Naive thymus-derived CD4-positive, alpha-beta T cell (primary cell): ENCODE results near the gene P2RX1. TPM values are rescaled to one million over a fixed set of nuclear protein-coding genes. Genes with fewer than 3 reads are reported as not detected.

ENCODE experiments used
- ATAC-seq: fragments of 150-1000 bp; cut with Tn5 transposase; 2 replicates; pipeline ENCODE4 v1.10.0; 2021; ENCODE audit warnings: mild to moderate bottlenecking, moderate library complexity
- CTCF ChIA-PET: fragments of 350-600 bp; sonication (Branson Sonifier 250); formaldehyde crosslinking; loops from one replicate; lab custom pipeline; 2021; ENCODE audit warnings: antibody characterized with exemption; lab: Charles Lee
- POLR2A ChIA-PET: fragments of 350-600 bp; sonication (Branson Sonifier 250); formaldehyde crosslinking; loops from one replicate; lab custom pipeline; 2021; ENCODE audit warnings: antibody characterized with exemption, inconsistent platforms; lab: Charles Lee
- DNase-seq, 9 donors: peaks; one replicate each; pipeline versions ENCODE4 v3.0.0 to v3.0.0-alpha.2; 2020 to 2022; ENCODE audit warnings: mixed read lengths in 1 of 9
- H3K27ac ChIP-seq: one replicate; pipeline ENCODE4 v1.7.0; 2013; ENCODE audit warnings: mild to moderate bottlenecking, low read depth, low read length, moderate library complexity
- H3K27me3 ChIP-seq, 2 donors: one replicate each; pipeline ENCODE4 v1.7.0; 2013; ENCODE audit warnings: low read length in 2 of 2, mild to moderate bottlenecking in 2 of 2, moderate library complexity in 2 of 2; ENCODE audit not compliant: control insufficient read depth in 2 of 2, insufficient read depth in 2 of 2
- H3K36me3 ChIP-seq, 3 experiments: 1 replicate in 2 of 3; 2 replicates in 1 of 3; pipeline ENCODE4 v1.7.0; 2013; ENCODE audit warnings: low read length in 3 of 3, mild to moderate bottlenecking in 3 of 3, moderate library complexity in 1 of 3; ENCODE audit not compliant: insufficient read depth in 3 of 3, control insufficient read depth in 2 of 3
- H3K4me1 ChIP-seq, 2 donors: one replicate each; pipeline ENCODE4 v1.7.0; 2013; ENCODE audit warnings: low read length in 2 of 2, mild to moderate bottlenecking in 2 of 2, moderate library complexity in 1 of 2; ENCODE audit not compliant: control insufficient read depth in 2 of 2, insufficient read depth in 2 of 2
- H3K4me3 ChIP-seq: 2 replicates; pipeline ENCODE4 v1.7.0; 2013; ENCODE audit warnings: mild to moderate bottlenecking, low read length
- H3K9me3 ChIP-seq, 3 experiments: 1 replicate in 2 of 3; 2 replicates in 1 of 3; pipeline ENCODE4 v1.7.0; 2013; ENCODE audit warnings: low read length in 3 of 3; ENCODE audit not compliant: control insufficient read depth in 2 of 3
- H3K27ac Mint-ChIP-seq, 9 donors: one replicate each; pipeline ENCODE4 v1.8.0; 2020 to 2022; ENCODE audit warnings: mixed read lengths in 9 of 9, mild to moderate bottlenecking in 8 of 9, moderate library complexity in 5 of 9, inconsistent platforms in 2 of 9
- H3K27me3 Mint-ChIP-seq, 5 donors: one replicate each; pipeline ENCODE4 v1.8.0; 2021 to 2022; ENCODE audit warnings: mixed read lengths in 5 of 5, mild to moderate bottlenecking in 1 of 5
- H3K36me3 Mint-ChIP-seq, 5 donors: one replicate each; pipeline ENCODE4 v1.8.0; 2020 to 2022; ENCODE audit warnings: mixed read lengths in 5 of 5, mild to moderate bottlenecking in 3 of 5, inconsistent platforms in 1 of 5
- H3K4me1 Mint-ChIP-seq, 7 donors: one replicate each; pipeline ENCODE4 v1.8.0; 2020 to 2022; ENCODE audit warnings: mixed read lengths in 7 of 7, mild to moderate bottlenecking in 3 of 7, inconsistent platforms in 1 of 7
- H3K4me3 Mint-ChIP-seq, 10 donors: one replicate each; pipeline ENCODE4 v1.8.0; 2020 to 2022; ENCODE audit warnings: mild to moderate bottlenecking in 10 of 10, mixed read lengths in 10 of 10, moderate library complexity in 6 of 10, inconsistent platforms in 2 of 10
- H3K9me3 Mint-ChIP-seq, 11 donors: one replicate each; pipeline ENCODE4 v1.8.0; 2020 to 2022; ENCODE audit warnings: mixed read lengths in 11 of 11, mild to moderate bottlenecking in 4 of 11, inconsistent platforms in 1 of 11, moderate library complexity in 1 of 11
- intact Hi-C, 2 donors: fragments of 100-400 bp; cut with micrococcal nuclease; formaldehyde crosslinking; loops; one replicate each; pipeline ENCODE4 v1.15.1; 2023
- polyA plus RNA-seq, 2 donors: library from polyadenylated mRNA; unstranded; fragments of 300-500 nt; fragmentation: Illumina TruSeq; gene quantifications; one replicate each; pipeline ENCODE4 v1.2.3, GENCODE V29; 2021
- total RNA-seq, 6 experiments: library from RNA in 5 of 6; stranded (reverse) in 5 of 6; gene quantifications; 1 replicate in 5 of 6; 2 replicates in 1 of 6; pipeline ENCODE4 v1.2.3 and lab custom pipeline; 2021 to 2026

The P2RX1 gene
- total and polyA plus RNA-seq, 7 experiments from 2014 or later, result 0.27 to 53.7 (median 2.7) TPM; not detected in 3

- ChIA-PET CTCF (no interaction called here), POLR2A (interaction anchor here (0.7 kb wide), 1 partner anchor 1033 kb away, joined by 3 read pairs; no protein-coding TSS in a partner anchor)
- Histone ChIP-seq H3K4me3 (no peak overlapping the region), H3K9me3 (no peaks in the 10 kb centered on the region), H3K4me1 (no peaks in the 10 kb centered on the region), H3K36me3 (peaks cover 0 to 60% (median 24%) of the 10 kb centered on the region in 3 experiments), H3K27ac (no peak overlapping the region), H3K27me3 (no peaks in the 10 kb centered on the region)
- Mint-ChIP-seq H3K9me3 (no peaks in the 10 kb centered on the region), H3K27ac (no peak overlapping the region), H3K36me3 (peaks cover 0 to 13% (median 5%) of the 10 kb centered on the region in 5 donors), H3K4me3 (no peak overlapping the region), H3K4me1 (peaks cover 0 to 6% (median 0%) of the 10 kb centered on the region in 7 donors), H3K27me3 (no peaks in the 10 kb centered on the region)
- DNase-seq (no peak), ATAC-seq (no peak)
- intact Hi-C loops, result no loop called here
Measured at GRCh38 chr17:3924512-3925350, 8.5 kb upstream of the P2RX1 start.

GRCh38 chr17:3923466-3924190 lies 7.4 kb upstream of the P2RX1 start:
- Mint-ChIP-seq H3K4me1 (peaks cover 0 to 6% (median under 1%) of the 10 kb centered on the region in 7 donors), H3K9me3 (no peaks in the 10 kb centered on the region), H3K27ac (peak overlapping the region in 3 of 9 donors; percentile 22 to 45 (median 34)), H3K4me3 (no peak overlapping the region), H3K27me3 (no peaks in the 10 kb centered on the region), H3K36me3 (peaks cover 0 to 13% (median 5%) of the 10 kb centered on the region in 5 donors)
- POLR2A ChIA-PET, result interaction anchor here (0.6 to 0.7 kb wide), 2 partner anchors 78 to 1034 kb away, joined by 3 read pairs; partner anchors contain the start of gene NCBP3
- Histone ChIP-seq H3K27me3 (no peaks in the 10 kb centered on the region), H3K4me3 (no peak overlapping the region), H3K9me3 (no peaks in the 10 kb centered on the region), H3K27ac (no peak overlapping the region), H3K4me1 (no peaks in the 10 kb centered on the region), H3K36me3 (peaks cover 0 to 48% (median 15%) of the 10 kb centered on the region in 3 experiments)
- no peak for DNase-seq
- CTCF ChIA-PET, result no interaction called here
- no peak for ATAC-seq
- intact Hi-C loops, result no loop called here

GRCh38 chr17:3922765-3923164 lies 6.5 kb upstream of the P2RX1 start:
- no peak for DNase-seq
- Histone ChIP-seq H3K27ac (no peak overlapping the region), H3K4me3 (no peak overlapping the region), H3K36me3 (peaks cover 0 to 40% (median 8%) of the 10 kb centered on the region in 3 experiments), H3K4me1 (no peaks in the 10 kb centered on the region), H3K9me3 (no peaks in the 10 kb centered on the region), H3K27me3 (no peaks in the 10 kb centered on the region)
- no peak overlapping the region for H3K4me3 Mint-ChIP-seq
- POLR2A ChIA-PET, result interaction anchor here (0.6 kb wide), 1 partner anchor 77 kb away, joined by 3 read pairs; the partner anchor contains the start of gene NCBP3
- H3K27me3 Mint-ChIP-seq, result no peaks in the 10 kb centered on the region
- intact Hi-C loops, result no loop called here
- no peaks in the 10 kb centered on the region for H3K9me3 Mint-ChIP-seq
- CTCF ChIA-PET, result no interaction called here
- H3K4me1 Mint-ChIP-seq, result peaks cover 0 to 8% (median 4%) of the 10 kb centered on the region in 7 donors
- peaks cover 0 to 13% (median 5%) of the 10 kb centered on the region in 5 donors for H3K36me3 Mint-ChIP-seq
- peak overlapping the region in 5 of 9 donors; percentile 36 to 92 (median 75) for H3K27ac Mint-ChIP-seq
- no peak for ATAC-seq

- ChIA-PET CTCF (no interaction called here), POLR2A (no interaction called here)
- Mint-ChIP-seq H3K27ac (peak overlapping the region in 3 of 9 donors; percentile 29 to 56 (median 33)), H3K4me1 (peaks cover 4 to 11% (median 8%) of the 10 kb centered on the region in 7 donors), H3K36me3 (peaks cover 0 to 10% (median 5%) of the 10 kb centered on the region in 5 donors), H3K9me3 (no peaks in the 10 kb centered on the region), H3K27me3 (no peaks in the 10 kb centered on the region), H3K4me3 (no peak overlapping the region)
- intact Hi-C loops, result no loop called here
- ATAC-seq (no peak), DNase-seq (no peak)
- Histone ChIP-seq H3K36me3 (peaks cover 0 to 29% (median 0%) of the 10 kb centered on the region in 3 experiments), H3K27ac (no peak overlapping the region), H3K27me3 (no peaks in the 10 kb centered on the region), H3K9me3 (no peaks in the 10 kb centered on the region), H3K4me3 (no peak overlapping the region), H3K4me1 (peaks cover 6 to 9% of the 10 kb centered on the region in 2 donors)
Measured at GRCh38 chr17:3921502-3922319, 5.4 kb upstream of the P2RX1 start.

- Histone ChIP-seq H3K36me3 (peaks cover 0 to 24% (median 0%) of the 10 kb centered on the region in 3 experiments), H3K27ac (no peak overlapping the region), H3K4me3 (no peak overlapping the region), H3K27me3 (no peaks in the 10 kb centered on the region), H3K9me3 (no peaks in the 10 kb centered on the region), H3K4me1 (peaks cover 13 to 16% of the 10 kb centered on the region in 2 donors)
- no peak for ATAC-seq
- Mint-ChIP-seq H3K27me3 (no peaks in the 10 kb centered on the region), H3K4me1 (peaks cover 6 to 18% (median 11%) of the 10 kb centered on the region in 7 donors), H3K4me3 (no peak overlapping the region), H3K36me3 (peaks cover 0 to 10% (median 5%) of the 10 kb centered on the region in 5 donors), H3K9me3 (no peaks in the 10 kb centered on the region), H3K27ac (no peak overlapping the region)
- DNase-seq, result no peak
- ChIA-PET CTCF (no interaction called here), POLR2A (no interaction called here)
- intact Hi-C loops, result no loop called here
Measured at GRCh38 chr17:3921006-3921405, 4.7 kb upstream of the P2RX1 start.

GRCh38 chr17:3919123-3919624 lies 2.9 kb upstream of the P2RX1 start:
- CTCF ChIA-PET, result no interaction called here
- Mint-ChIP-seq H3K4me3 (no peak overlapping the region), H3K27ac (no peak overlapping the region), H3K4me1 (peaks cover 13 to 33% (median 20%) of the 10 kb centered on the region in 7 donors), H3K36me3 (peaks cover 0 to 2% (median 0%) of the 10 kb centered on the region in 5 donors), H3K9me3 (no peaks in the 10 kb centered on the region), H3K27me3 (no peaks in the 10 kb centered on the region)
- ATAC-seq, result no peak
- no peak overlapping the region for H3K27ac ChIP-seq
- H3K27me3 ChIP-seq, result no peaks in the 10 kb centered on the region
- H3K36me3 ChIP-seq, result peaks cover 0 to 6% (median 0%) of the 10 kb centered on the region in 3 experiments
- intact Hi-C loops, result no loop called here
- POLR2A ChIA-PET, result no interaction called here
- no peak for DNase-seq
- H3K9me3 ChIP-seq, result no peaks in the 10 kb centered on the region
- H3K4me1 ChIP-seq, result peaks cover 18 to 22% of the 10 kb centered on the region in 2 donors
- no peak overlapping the region for H3K4me3 ChIP-seq
